Cardiac septum (tissue), 1 donor: ENCODE measurements around the gene FBXL12. TPM values are rescaled to one million over a fixed set of nuclear protein-coding genes. Genes with fewer than 3 reads are reported as not detected.

Source experiments
- total RNA-seq: library from RNA; stranded (reverse); fragmentation: NEBNext Ultra II Directional; extraction: Animal tissue kit (Norgen Biotek cat#: 25700); gene quantifications from one replicate; pipeline ENCODE4 v1.2.1, GENCODE V29; 2021
- donor health status: DM: no; HTN: no; CAD: no.

The FBXL12 gene
- total RNA-seq, 1 donor from 2014 or later: 17.0 TPM

Other genes starting within 250 kb of the FBXL12 start
- 23.5 TPM for gene ZNF121, start 234.6 kb downstream of the FBXL12 start, total RNA-seq
- gene ZNF561, start 197.8 kb downstream of the FBXL12 start, total RNA-seq: 27.4 TPM
- 21.9 TPM for gene ZNF562, start 144.0 kb downstream of the FBXL12 start, total RNA-seq
- gene ZNF846, start 50.3 kb downstream of the FBXL12 start, total RNA-seq: 10.5 TPM
- 422 TPM for gene UBL5, start 8.8 kb upstream of the FBXL12 start, total RNA-seq
- gene PIN1, start 16.2 kb upstream of the FBXL12 start, total RNA-seq: 93.5 TPM
- gene OLFM2, start 117.4 kb upstream of the FBXL12 start, total RNA-seq: 4.1 TPM
- 8.9 TPM for gene COL5A3, start 191.4 kb upstream of the FBXL12 start, total RNA-seq
- not detected for gene RDH8, start 194.4 kb upstream of the FBXL12 start, total RNA-seq